GM18505 (cell line): ENCODE results near the gene USP25.

Experiments used
- ATAC-seq: cut with Tn5 transposase; IDR thresholded peaks from one replicate; pipeline ENCODE4 v1.9.1; 2021; ENCODE audit not compliant: unreplicated experiment
- POLR2A ChIP-seq: IDR thresholded peaks from 4 replicates; pipeline ENCODE4 v1.6.1; 2011; ENCODE audit warnings: borderline replicate concordance; ENCODE audit not compliant: insufficient read depth, insufficient read length; ENCODE audit errors: extremely low read depth

Gene USP25

GRCh38 chr21:15868940-15869339 lies 139.2 kb downstream of the USP25 start:
- no peak for TF ChIP-seq POLR2A
- no peak for ATAC-seq

GRCh38 chr21:15870819-15871218 lies 141.0 kb downstream of the USP25 start:
- TF ChIP-seq POLR2A: no peak
- ATAC-seq: peak; percentile 73

- no peak for ATAC-seq
- TF ChIP-seq POLR2A: no peak
Observed at GRCh38 chr21:15872236-15872635, 142.5 kb downstream of the USP25 start.

GRCh38 chr21:15874615-15875014 lies 144.8 kb downstream of the USP25 start:
- no peak for ATAC-seq
- no peak for TF ChIP-seq POLR2A

GRCh38 chr21:15875286-15875685 lies 145.5 kb downstream of the USP25 start:
- TF ChIP-seq POLR2A: no peak
- ATAC-seq: no peak

GRCh38 chr21:15893902-15894301 lies 164.1 kb downstream of the USP25 start:
- no peak for TF ChIP-seq POLR2A

GRCh38 chr21:15894596-15894995 lies 164.8 kb downstream of the USP25 start:
- TF ChIP-seq POLR2A: no peak
- ATAC-seq: no peak

More at GRCh38 chr21:15893902-15894301, 164.1 kb downstream of the USP25 start:
- ATAC-seq: no peak

- ATAC-seq: no peak
Observed at GRCh38 chr21:15895142-15896106, 165.6 kb downstream of the USP25 start.

GRCh38 chr21:15896501-15896900 lies 166.7 kb downstream of the USP25 start:
- ATAC-seq: no peak
- no peak for TF ChIP-seq POLR2A

More at GRCh38 chr21:15895142-15896106, 165.6 kb downstream of the USP25 start:
- TF ChIP-seq POLR2A: no peak

GRCh38 chr21:15904389-15904788 lies 174.6 kb downstream of the USP25 start:
- no peak for ATAC-seq
- TF ChIP-seq POLR2A: no peak

GRCh38 chr21:15908187-15908586 lies 178.4 kb downstream of the USP25 start:
- ATAC-seq: no peak
- TF ChIP-seq POLR2A: no peak

GRCh38 chr21:15928196-15928595 lies 198.4 kb downstream of the USP25 start:
- no peak for TF ChIP-seq POLR2A
- ATAC-seq: no peak

- TF ChIP-seq POLR2A: no peak
- ATAC-seq: no peak
Observed at GRCh38 chr21:15928686-15929425, 199.1 kb downstream of the USP25 start.
